GM23338 (cell line): ENCODE data around the gene GRM4. TPM values are rescaled to one million over a fixed set of nuclear protein-coding genes. Genes with fewer than 3 reads are reported as not detected.

Experiments
- ATAC-seq: fragments of 200-7000 bp; cut with Tn5 transposase; 3 replicates; pipeline ENCODE4 v1.9.1; 2020
- DNase-seq: peaks from one replicate; pipeline ENCODE4 v3.0.0-alpha.2; 2015; ENCODE audit warnings: low spot score
- H2AFZ ChIP-seq: fragments of 200-600 bp; sonication (generic); 2 replicates; pipeline ENCODE4 v1.8.0; 2016; ENCODE audit warnings: antibody characterized with exemption, mild to moderate bottlenecking, moderate library complexity
- H3F3A ChIP-seq: fragments of 200-600 bp; sonication (generic); replicated peaks from 2 replicates; pipeline ENCODE4 v1.8.0; 2017; ENCODE audit warnings: antibody characterized with exemption, mixed run types, low read depth
- H3K27ac ChIP-seq: fragments of 200-600 bp; sonication (generic); 2 replicates; pipeline ENCODE4 v1.6.1; 2016; ENCODE audit warnings: low read depth
- H3K27me3 ChIP-seq: fragments of 200-600 bp; sonication (generic); 2 replicates; pipeline ENCODE4 v1.8.0; 2016; ENCODE audit warnings: mild to moderate bottlenecking, mixed run types, moderate library complexity; ENCODE audit not compliant: insufficient read depth
- H3K36me3 ChIP-seq: fragments of 200-600 bp; sonication (generic); 2 replicates; pipeline ENCODE4 v1.8.0; 2016; ENCODE audit warnings: mild to moderate bottlenecking; ENCODE audit not compliant: insufficient read depth
- H3K4me1 ChIP-seq: fragments of 200-600 bp; sonication (generic); 2 replicates; pipeline ENCODE4 v1.8.0; 2016; ENCODE audit warnings: mild to moderate bottlenecking, moderate library complexity; ENCODE audit not compliant: insufficient read depth
- H3K4me2 ChIP-seq: fragments of 200-600 bp; sonication (generic); 2 replicates; pipeline ENCODE4 v1.7.1; 2017; ENCODE audit warnings: mixed run types
- H3K4me3 ChIP-seq: fragments of 200-600 bp; sonication (generic); 2 replicates; pipeline ENCODE4 v1.6.1; 2016; ENCODE audit warnings: mixed run types
- H3K79me2 ChIP-seq: fragments of 200-600 bp; sonication (generic); replicated peaks from 2 replicates; pipeline ENCODE4 v1.8.0; 2017; ENCODE audit warnings: mild to moderate bottlenecking; ENCODE audit not compliant: insufficient read depth
- H3K9me2 ChIP-seq: fragments of 200-600 bp; sonication (generic); 2 replicates; pipeline ENCODE4 v1.8.0; 2017; ENCODE audit not compliant: insufficient read depth
- H4K20me1 ChIP-seq: fragments of 200-600 bp; sonication (generic); replicated peaks from 2 replicates; pipeline ENCODE4 v1.8.0; 2017; ENCODE audit warnings: mild to moderate bottlenecking; ENCODE audit not compliant: insufficient read depth
- H3K27ac Mint-ChIP-seq: 2 replicates; pipeline ENCODE4 v1.8.0; 2020; ENCODE audit warnings: inconsistent platforms, mild to moderate bottlenecking, moderate library complexity, mixed read lengths
- H3K27me3 Mint-ChIP-seq: 3 replicates; pipeline ENCODE4 v1.8.0; 2022; ENCODE audit warnings: low read depth, mild to moderate bottlenecking, moderate library complexity, mixed read lengths, inconsistent platforms; ENCODE audit not compliant: insufficient read depth, poor library complexity
- H3K36me3 Mint-ChIP-seq: 3 replicates; pipeline ENCODE4 v1.8.0; 2021; ENCODE audit warnings: low read depth, mild to moderate bottlenecking, inconsistent platforms, moderate library complexity, mixed read lengths
- H3K4me1 Mint-ChIP-seq: 3 replicates; pipeline ENCODE4 v1.8.0; 2020; ENCODE audit warnings: mild to moderate bottlenecking, inconsistent platforms, mixed read lengths
- H3K4me3 Mint-ChIP-seq: 3 replicates; pipeline ENCODE4 v1.8.0; 2021; ENCODE audit warnings: moderate library complexity, mild to moderate bottlenecking, inconsistent platforms, mixed read lengths
- H3K9me3 Mint-ChIP-seq: 3 replicates; pipeline ENCODE4 v1.8.0; 2020; ENCODE audit warnings: moderate library complexity, mild to moderate bottlenecking, inconsistent platforms, mixed read lengths
- CTCF ChIP-seq, 2 experiments: fragments of 200-600 bp in 1 of 2; sonication (generic) in 1 of 2; conservative IDR thresholded peaks; 2 replicates each; pipeline versions ENCODE4 v1.5.1 to v1.6.1; 2016 to 2017; ENCODE audit warnings: antibody characterized with exemption in 2 of 2, low read depth in 2 of 2, mild to moderate bottlenecking in 2 of 2, moderate library complexity in 1 of 2
- EZH2phosphoT487 ChIP-seq: fragments of 200-600 bp; sonication (generic); IDR thresholded peaks from one replicate; pipeline ENCODE4 v1.8.1; 2018; ENCODE audit warnings: antibody characterized with exemption; ENCODE audit not compliant: unreplicated experiment
- JUNB ChIP-seq: IDR thresholded peaks from one replicate; pipeline ENCODE4 v1.6.1; 2016; ENCODE audit warnings: antibody characterized with exemption; ENCODE audit not compliant: unreplicated experiment
- NANOG ChIP-seq: IDR thresholded peaks from 2 replicates; pipeline ENCODE4 v1.6.1; 2016; ENCODE audit warnings: antibody characterized with exemption, borderline replicate concordance
- POLR2AphosphoS5 ChIP-seq: IDR thresholded peaks from 2 replicates; pipeline ENCODE4 v1.6.1; 2016; ENCODE audit warnings: antibody characterized with exemption, low read depth
- REST ChIP-seq: IDR thresholded peaks from one replicate; pipeline ENCODE4 v1.6.1; 2018; ENCODE audit warnings: antibody characterized with exemption; ENCODE audit not compliant: unreplicated experiment
- STAT1 ChIP-seq: IDR thresholded peaks from one replicate; pipeline ENCODE4 v1.6.1; 2016; ENCODE audit warnings: antibody characterized with exemption; ENCODE audit not compliant: unreplicated experiment
- ZNF114 ChIP-seq: fragments of 250-450 bp; sonication (Bioruptor Pico); IDR thresholded peaks from 2 replicates; pipeline ENCODE4 v1.5.0; 2020; ENCODE audit warnings: mild to moderate bottlenecking, moderate library complexity
- ZNF331 ChIP-seq: fragments of 250-450 bp; sonication (Bioruptor Pico); IDR thresholded peaks from 2 replicates; pipeline ENCODE4 v1.5.0; 2020; ENCODE audit warnings: low read depth, mild to moderate bottlenecking, moderate library complexity
- polyA plus RNA-seq: library from polyadenylated mRNA; unstranded; fragments of >200 nt; fragmentation: Nextera tagmentation; extraction: Ambion mirVana; gene quantifications from 2 replicates; pipeline ENCODE4 v1.2.1, GENCODE V29; 2016
- total RNA-seq: library from RNA; depleted of rRNA; stranded (reverse); fragments of >200 nt; shearing (Covaris generic); gene quantifications from 2 replicates; pipeline ENCODE4 v1.2.3, GENCODE V29; 2014

The GRM4 gene
- total and polyA plus RNA-seq, 2 experiments from 2014 or later = 7.0 to 30.6 TPM

- no peak for TF ChIP-seq REST
- no peak for TF ChIP-seq STAT1
- TF ChIP-seq JUNB = no peak
- TF ChIP-seq ZNF331 = no peak
- no peak for TF ChIP-seq CTCF (conservative IDR thresholded peaks at IDR 0.05; ENCODE audit: low read depth in 2 of 2)
- TF ChIP-seq ZNF114 = no peak
- no peak for TF ChIP-seq NANOG
- no peak for TF ChIP-seq EZH2phosphoT487
- no peak for TF ChIP-seq POLR2AphosphoS5
Measured at GRCh38 chr6:34045771-34046170, 100.1 kb downstream of the GRM4 start (continued).

- no peaks in the 10 kb centered on the region for H3K79me2 ChIP-seq
- no peaks in the 10 kb centered on the region for H3K9me2 ChIP-seq
- H3K4me1 Mint-ChIP-seq = peaks cover 23% of the 10 kb centered on the region
- 0 out of 2 replicates have a peak, but pooled peaks cover 3% of the 10 kb centered on the region for H3K4me1 ChIP-seq
- H3K27me3 ChIP-seq = no peaks in the 10 kb centered on the region
- no peak overlapping the region for H2AFZ ChIP-seq
- H3F3A ChIP-seq = peaks cover 13% of the 10 kb centered on the region
- no peak overlapping the region for H3K27ac ChIP-seq
- peaks cover 9% of the 10 kb centered on the region for H3K27me3 Mint-ChIP-seq
- no peak for DNase-seq
- no peak for ATAC-seq
- no peak overlapping the region for H3K4me2 ChIP-seq
- H4K20me1 ChIP-seq = no peaks in the 10 kb centered on the region
- H3K36me3 ChIP-seq = no peaks in the 10 kb centered on the region
- no peak overlapping the region for H3K4me3 ChIP-seq
- no peak overlapping the region for H3K27ac Mint-ChIP-seq
- H3K4me3 Mint-ChIP-seq = no peak overlapping the region
- H3K36me3 Mint-ChIP-seq = no peaks in the 10 kb centered on the region
- TF ChIP-seq CTCF (conservative IDR thresholded peaks at IDR 0.05; ENCODE audit: low read depth in 2 of 2) (peak in 1 of 2 experiments; percentile 11; a peak in 1 of 4 replicates), POLR2AphosphoS5 (no peak)
- no peaks in the 10 kb centered on the region; the same call in 2 of the 3 replicates for H3K9me3 Mint-ChIP-seq
Measured at GRCh38 chr6:34044945-34045595, 100.8 kb downstream of the GRM4 start.
